CD4-positive, alpha-beta T cell treated with Interleukin-12 subunit alpha and Interleukin-12 subunit beta, for 1 hour (primary cell): ENCODE measurements around the gene ZNF785.
"Not testable (repeated sequence)": the region's sequence is repeated elsewhere in the genome, so short reads cannot be mapped to it uniquely, and the experiment has no call there.

Source experiments
- DNase-seq: peaks from one replicate; pipeline ENCODE4 v3.0.0-alpha.2; 2020

The ZNF785 gene

GRCh38 chr16:30601966-30602365 lies 16.5 kb upstream of the ZNF785 start:
- DNase-seq: no peak

- no peak for DNase-seq
Measured at GRCh38 chr16:30600929-30601328, 15.4 kb upstream of the ZNF785 start.

GRCh38 chr16:30600215-30600614 lies 14.7 kb upstream of the ZNF785 start:
- DNase-seq: no peak

GRCh38 chr16:30592871-30593270 lies 7.4 kb upstream of the ZNF785 start:
- no peak for DNase-seq

GRCh38 chr16:30590869-30591268 lies 5.4 kb upstream of the ZNF785 start:
- DNase-seq: not testable (repeated sequence)

GRCh38 chr16:30589582-30589981 lies 4.1 kb upstream of the ZNF785 start:
- not testable (repeated sequence) for DNase-seq

GRCh38 chr16:30588651-30589050 lies 3.2 kb upstream of the ZNF785 start:
- no peak for DNase-seq

GRCh38 chr16:30585022-30585399 lies 486 bp downstream of the ZNF785 start:
- no peak for DNase-seq

GRCh38 chr16:30582611-30583340 lies 2.7 kb downstream of the ZNF785 start:
- no peak for DNase-seq

GRCh38 chr16:30581457-30581856 lies 4.0 kb downstream of the ZNF785 start:
- DNase-seq: no peak

- no peak for DNase-seq
Measured at GRCh38 chr16:30574678-30575077, 10.8 kb downstream of the ZNF785 start.

- peak; percentile 98 for DNase-seq
Measured at GRCh38 chr16:30571445-30572322, 13.8 kb downstream of the ZNF785 start, which contains the start of gene ZNF688. TSS of gene ZNF688 (minus strand) at chr16:30571714. CDS start at chr16:30571629, 85 bp downstream.

- no peak for DNase-seq
Measured at GRCh38 chr16:30570636-30571444, 14.7 kb downstream of the ZNF785 start.

- no peak for DNase-seq
Measured at GRCh38 chr16:30569746-30570635, 15.5 kb downstream of the ZNF785 start.

- no peak for DNase-seq
Measured at GRCh38 chr16:30569281-30569680, 16.2 kb downstream of the ZNF785 start.

GRCh38 chr16:30567991-30568638 lies 17.4 kb downstream of the ZNF785 start:
- peak; percentile 75 for DNase-seq

GRCh38 chr16:30567160-30567990 lies 18.1 kb downstream of the ZNF785 start:
- peak; percentile 64 for DNase-seq

GRCh38 chr16:30566531-30566930 lies 19.0 kb downstream of the ZNF785 start:
- no peak for DNase-seq

GRCh38 chr16:30565984-30566383 lies 19.5 kb downstream of the ZNF785 start:
- no peak for DNase-seq

- DNase-seq: no peak
Measured at GRCh38 chr16:30565526-30565925, 20.0 kb downstream of the ZNF785 start.

- DNase-seq: no peak
Measured at GRCh38 chr16:30562021-30562420, 23.5 kb downstream of the ZNF785 start.
